Measurements from ENCODE around the gene MEF2C. TPM values are rescaled to one million over a fixed set of nuclear protein-coding genes. Genes with fewer than 3 reads are reported as not detected.

MEF2C gene
- total RNA-seq = 10 to 100 TPM; 32.1 to 51.4 (median 40.2) TPM
- polyA plus RNA-seq = 10 to 100 TPM in 1 of 3 donors, 1 to 10 TPM in 2; 2.8 to 14.9 (median 9.0) TPM

GRCh38 chr5:88883059-88883835 is at the start of gene MEF2C:
MEF2C (minus strand) TSS chr5:88883184; CDS start chr5:88823788, 59,396 bp downstream.
- intact Hi-C loops (cut with DNase I) = loop anchor here (2.0 to 10.0 kb wide), 3 partner anchors 46 to 1642 kb away; partner anchors contain the start of gene LYSMD3
- peak; percentile 88 for DNase-seq
- Histone ChIP-seq H3K27ac (peak within 1 kb of the TSS; percentile 87 to 93 (median 88)), H3K4me1 (peaks cover 0 to 67% (median 43%) of the 10 kb centered on the region in 4 donors), H3K4me3 (peak within 1 kb of the TSS; percentile 57 to 65 (median 60)), H3K27me3 (no peaks in the 10 kb centered on the region), H3K9me3 (no peaks in the 10 kb centered on the region), H3K36me3 (no peaks in the 10 kb centered on the region)
- TF ChIP-seq, protein P1, sequence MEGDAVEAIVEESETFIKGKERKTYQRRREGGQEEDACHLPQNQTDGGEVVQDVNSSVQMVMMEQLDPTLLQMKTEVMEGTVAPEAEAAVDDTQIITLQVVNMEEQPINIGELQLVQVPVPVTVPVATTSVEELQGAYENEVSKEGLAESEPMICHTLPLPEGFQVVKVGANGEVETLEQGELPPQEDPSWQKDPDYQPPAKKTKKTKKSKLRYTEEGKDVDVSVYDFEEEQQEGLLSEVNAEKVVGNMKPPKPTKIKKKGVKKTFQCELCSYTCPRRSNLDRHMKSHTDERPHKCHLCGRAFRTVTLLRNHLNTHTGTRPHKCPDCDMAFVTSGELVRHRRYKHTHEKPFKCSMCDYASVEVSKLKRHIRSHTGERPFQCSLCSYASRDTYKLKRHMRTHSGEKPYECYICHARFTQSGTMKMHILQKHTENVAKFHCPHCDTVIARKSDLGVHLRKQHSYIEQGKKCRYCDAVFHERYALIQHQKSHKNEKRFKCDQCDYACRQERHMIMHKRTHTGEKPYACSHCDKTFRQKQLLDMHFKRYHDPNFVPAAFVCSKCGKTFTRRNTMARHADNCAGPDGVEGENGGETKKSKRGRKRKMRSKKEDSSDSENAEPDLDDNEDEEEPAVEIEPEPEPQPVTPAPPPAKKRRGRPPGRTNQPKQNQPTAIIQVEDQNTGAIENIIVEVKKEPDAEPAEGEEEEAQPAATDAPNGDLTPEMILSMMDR (IDR thresholded peaks at IDR 0.05) = no peak
- TF ChIP-seq POLR2AphosphoS5 (IDR thresholded peaks at IDR 0.05) (peak; percentile 89 to 95 (median 92)), POLR2A (IDR thresholded peaks at IDR 0.05) (peak; percentile 38 to 80)
- WGBS, 2 donors = 0% methylated on average over 52 of the region's 52 CpGs

- WGBS, 2 donors = 60 to 92% methylated on average over 2 of the region's 2 CpGs
- no peak overlapping the region for H3K27ac ChIP-seq
- TF ChIP-seq POLR2A (IDR thresholded peaks at IDR 0.05) = no peak
- TF ChIP-seq EP300 (IDR thresholded peaks at IDR 0.05) = no peak
- TF ChIP-seq, protein P1 (IDR thresholded peaks at IDR 0.05) = no peak
- H3K4me1 ChIP-seq = peaks cover 0 to 13% (median 11%) of the 10 kb centered on the region in 4 donors
- no peaks in the 10 kb centered on the region for H3K36me3 ChIP-seq
- no peaks in the 10 kb centered on the region for H3K9me3 ChIP-seq
- H3K4me3 ChIP-seq = no peak overlapping the region
- intact Hi-C loops (cut with DNase I) = no loop called here
- no peaks in the 10 kb centered on the region for H3K27me3 ChIP-seq
- no peak for DNase-seq
These were observed 49.6 kb upstream of the MEF2C start for GRCh38 chr5:88932541-88932940.

DNA sequence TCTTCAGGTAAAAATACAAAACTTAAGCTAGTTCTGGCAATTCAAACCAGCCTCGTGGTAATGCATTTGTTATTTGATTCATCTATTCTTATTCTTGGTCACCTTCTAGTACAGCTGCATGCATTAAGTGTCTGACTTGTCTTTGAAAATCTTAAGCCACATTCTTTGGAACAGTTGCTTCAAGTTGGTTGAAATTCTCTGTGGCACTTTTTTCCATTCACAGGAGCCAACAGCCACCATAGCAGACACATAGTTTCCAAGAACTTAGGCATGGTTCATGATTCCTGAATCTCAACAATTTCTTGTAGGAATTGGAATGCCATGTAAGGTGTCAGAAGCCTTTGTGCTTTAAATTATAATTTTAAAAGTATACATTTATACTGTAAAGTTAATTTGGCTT is 47.4 kb upstream of the MEF2C start:
- Histone ChIP-seq H3K36me3 (no peaks in the 10 kb centered on the region), H3K4me3 (no peak overlapping the region), H3K27me3 (no peaks in the 10 kb centered on the region), H3K4me1 (peaks cover 0 to 13% (median 11%) of the 10 kb centered on the region in 4 donors), H3K27ac (no peak overlapping the region), H3K9me3 (no peaks in the 10 kb centered on the region)
- intact Hi-C loops (cut with DNase I) = no loop called here
- no peak for DNase-seq
- WGBS, 2 donors = 94 to 95% methylated on average over 1 of the region's 1 CpG
- TF ChIP-seq POLR2AphosphoS5 (IDR thresholded peaks at IDR 0.05) = no peak
- no peak for TF ChIP-seq POLR2A (IDR thresholded peaks at IDR 0.05)
- TF ChIP-seq, protein P1 (IDR thresholded peaks at IDR 0.05) = no peak
- TF ChIP-seq EP300 (IDR thresholded peaks at IDR 0.05) = no peak

- 87 to 95% methylated on average over 6 of the region's 6 CpGs for WGBS, 2 donors
- TF ChIP-seq POLR2A (IDR thresholded peaks at IDR 0.05) = no peak
- TF ChIP-seq, protein P1 (IDR thresholded peaks at IDR 0.05) = no peak
- TF ChIP-seq POLR2AphosphoS5 (IDR thresholded peaks at IDR 0.05) = no peak
- no peak for TF ChIP-seq EP300 (IDR thresholded peaks at IDR 0.05)
- intact Hi-C loops (cut with DNase I) = no loop called here
These were observed 46.4 kb upstream of the MEF2C start for GRCh38 chr5:88929385-88929784.

More at GRCh38 chr5:88929385-88929784, 46.4 kb upstream of the MEF2C start:
- H3K27ac ChIP-seq = no peak overlapping the region
- DNase-seq = no peak
- H3K9me3 ChIP-seq = no peaks in the 10 kb centered on the region
- H3K4me3 ChIP-seq = no peak overlapping the region
- no peaks in the 10 kb centered on the region for H3K36me3 ChIP-seq
- H3K4me1 ChIP-seq = peaks cover 0 to 5% (median 5%) of the 10 kb centered on the region in 4 donors
- no peaks in the 10 kb centered on the region for H3K27me3 ChIP-seq

Measured in sigmoid colon (tissue), 7 donors.